Measurements from ENCODE around the gene PML. TPM values are rescaled to one million over a fixed set of nuclear protein-coding genes. Genes with fewer than 3 reads are reported as not detected.

The PML gene
- total RNA-seq, 1 donor from 2014 or later, result 78.9 TPM

- no peak overlapping the region for H3K4me3 ChIP-seq (ENCODE audit: low read depth, low read length)
- TF ChIP-seq CTCF (conservative IDR thresholded peaks at IDR 0.05; ENCODE audit: low read depth, low read length), result no peak
- DNase-seq (ENCODE audit: low read depth), result no peak
These were observed 45.8 kb downstream of the PML start for GRCh38 chr15:74040109-74040850.

- DNase-seq (ENCODE audit: low read depth), result no peak
- no peak for TF ChIP-seq CTCF (conservative IDR thresholded peaks at IDR 0.05; ENCODE audit: low read depth, low read length)
- H3K4me3 ChIP-seq (ENCODE audit: low read depth, low read length), result no peak overlapping the region
These were observed 46.8 kb downstream of the PML start for GRCh38 chr15:74041311-74041756.

- DNase-seq (ENCODE audit: low read depth), result no peak
- TF ChIP-seq CTCF (conservative IDR thresholded peaks at IDR 0.05; ENCODE audit: low read depth, low read length), result no peak
- H3K4me3 ChIP-seq (ENCODE audit: low read depth, low read length), result no peak overlapping the region
These were observed 47.4 kb downstream of the PML start for GRCh38 chr15:74041777-74042435.

GRCh38 chr15:74042603-74043424 is 48.3 kb downstream of the PML start:
- no peak overlapping the region for H3K4me3 ChIP-seq (ENCODE audit: low read depth, low read length)
- TF ChIP-seq CTCF (conservative IDR thresholded peaks at IDR 0.05; ENCODE audit: low read depth, low read length), result no peak
- no peak for DNase-seq (ENCODE audit: low read depth)

GRCh38 chr15:74043425-74044266 is 49.1 kb downstream of the PML start:
- no peak overlapping the region for H3K4me3 ChIP-seq (ENCODE audit: low read depth, low read length)
- no peak for TF ChIP-seq CTCF (conservative IDR thresholded peaks at IDR 0.05; ENCODE audit: low read depth, low read length)
- no peak for DNase-seq (ENCODE audit: low read depth)

All from epithelial cell of proximal tubule (primary cell).